Dedifferentiated amniotic fluid mesenchymal stem cell (primary cell): ENCODE data around the gene KLF16.

Source experiments
- DNase-seq: peaks from one replicate; pipeline ENCODE4 v3.0.0-alpha.2; 2016; ENCODE audit errors: extremely low spot score

Gene KLF16

DNA sequence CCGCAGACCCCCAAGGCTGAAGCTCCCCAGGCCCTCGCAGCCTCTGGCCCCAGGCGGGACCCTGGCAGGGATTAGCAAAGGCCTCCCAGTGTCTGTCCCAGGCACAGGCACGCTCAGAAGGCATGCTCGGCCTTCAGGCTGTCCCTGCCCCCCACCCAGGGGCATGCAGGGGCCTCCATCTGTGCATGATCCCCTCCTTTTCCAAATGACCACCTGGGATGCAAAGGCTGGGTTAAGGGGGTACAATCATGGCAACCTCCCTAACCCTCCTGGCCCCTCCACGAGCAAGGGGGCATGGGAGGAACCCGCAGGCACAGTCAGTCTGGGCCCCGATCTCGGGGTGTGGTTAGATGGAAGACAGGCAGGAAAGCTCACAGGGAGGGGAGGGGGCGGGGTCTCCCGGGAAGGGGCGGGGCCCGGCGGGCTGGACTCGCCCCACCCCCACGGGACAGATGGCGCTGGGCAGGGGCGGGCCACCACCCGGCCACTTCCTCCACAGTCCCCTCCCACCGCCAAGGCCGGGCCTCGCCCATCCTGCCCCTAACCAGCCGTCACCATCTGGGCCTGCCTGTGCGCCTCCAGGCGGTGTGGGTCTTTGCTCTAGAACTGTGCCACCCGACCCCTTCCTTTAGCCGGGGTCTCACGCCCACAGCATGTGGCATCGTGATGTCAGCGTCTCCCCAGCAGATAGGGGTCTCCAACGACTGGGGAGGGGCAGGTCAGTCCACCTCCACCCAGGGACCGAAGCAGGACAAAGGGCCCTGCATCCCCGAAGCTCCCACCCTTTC is 8.1 kb downstream of the KLF16 start:
- peak; percentile 84 for DNase-seq

DNA sequence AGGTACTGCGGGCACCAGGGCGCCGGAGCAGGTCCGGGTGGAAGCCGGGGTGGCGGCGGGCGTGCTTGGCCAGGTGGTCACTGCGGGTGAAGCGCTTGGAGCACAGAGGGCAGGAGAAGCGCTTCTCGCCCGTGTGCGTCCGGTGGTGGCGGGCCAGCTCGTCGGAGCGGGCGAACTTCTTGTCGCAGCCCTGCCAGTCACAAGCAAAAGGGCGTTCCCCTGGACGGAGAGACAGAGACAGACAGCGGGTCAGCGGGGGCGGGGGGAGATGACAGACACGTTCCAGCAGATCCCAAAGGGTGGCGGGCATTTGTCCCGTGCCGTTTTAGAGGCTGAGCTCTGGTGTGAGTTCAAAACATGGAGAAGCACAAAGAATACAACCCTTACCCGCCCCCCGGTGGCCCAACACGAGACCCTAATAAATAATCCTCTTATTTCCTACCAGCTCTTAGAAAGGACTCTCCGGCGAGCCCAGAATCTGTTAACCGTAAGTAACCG is 8.8 kb downstream of the KLF16 start:
- no peak for DNase-seq

DNA sequence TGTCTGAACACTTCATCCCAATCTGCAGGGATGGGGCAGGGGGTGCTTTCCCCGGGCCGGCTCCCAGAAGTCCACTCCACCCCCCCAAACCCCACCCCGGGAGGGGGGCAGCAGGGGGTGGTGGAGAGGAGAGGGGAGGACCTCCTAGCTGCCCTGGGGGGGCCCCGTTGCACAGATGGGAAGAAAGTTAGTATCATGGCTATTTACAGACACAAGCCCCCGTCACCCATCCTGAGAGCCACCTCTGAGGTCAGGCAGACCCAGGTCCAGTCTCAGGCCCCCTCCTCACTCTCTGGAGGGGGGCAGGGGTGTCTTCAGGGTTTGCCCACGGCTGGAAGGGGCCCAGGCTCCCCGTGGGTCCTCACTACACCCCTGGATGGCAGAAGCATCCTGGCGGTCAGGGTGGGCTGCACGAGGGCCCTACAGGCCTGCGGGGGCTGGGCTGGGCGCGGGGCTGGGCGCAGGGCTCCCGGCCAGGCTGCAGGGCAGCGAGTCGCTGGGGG is 9.3 kb downstream of the KLF16 start:
- DNase-seq = no peak

DNA sequence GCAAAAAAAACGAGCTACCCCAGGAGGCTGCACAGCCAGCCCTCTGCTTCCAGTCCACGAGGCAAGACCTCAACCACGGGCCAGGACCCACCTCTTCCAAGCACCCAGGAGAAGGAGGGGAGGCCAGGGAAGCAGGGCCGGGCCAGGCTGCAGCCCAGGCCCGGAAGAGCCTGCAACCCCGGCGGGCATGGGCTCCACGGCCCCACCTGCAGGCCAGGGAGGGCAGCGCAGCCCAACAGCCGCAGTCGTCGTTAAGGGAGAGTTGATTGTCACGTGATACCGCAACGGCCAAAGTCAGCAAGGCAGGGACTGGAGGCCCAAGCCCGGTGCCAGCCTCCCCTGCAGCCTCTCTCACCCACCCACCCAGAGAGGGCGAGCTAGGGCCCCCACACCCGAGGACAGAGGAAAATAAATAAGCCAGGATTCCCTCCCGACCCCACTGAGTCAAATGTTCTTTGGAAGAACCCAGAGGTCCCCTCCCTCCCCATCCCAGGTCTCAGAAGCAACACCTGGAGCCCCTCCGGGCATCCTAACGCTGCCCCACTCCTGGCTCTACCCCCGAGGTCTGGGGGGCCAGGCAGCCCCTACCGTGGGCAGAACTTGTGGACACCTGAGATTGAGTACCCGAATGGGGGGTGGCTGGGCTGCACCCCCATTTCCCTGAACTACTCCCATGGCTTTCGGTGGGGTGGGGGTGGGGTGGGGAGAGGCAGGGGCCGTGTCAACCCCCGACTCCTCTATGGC is 9.9 kb downstream of the KLF16 start:
- DNase-seq = peak; percentile 62

DNA sequence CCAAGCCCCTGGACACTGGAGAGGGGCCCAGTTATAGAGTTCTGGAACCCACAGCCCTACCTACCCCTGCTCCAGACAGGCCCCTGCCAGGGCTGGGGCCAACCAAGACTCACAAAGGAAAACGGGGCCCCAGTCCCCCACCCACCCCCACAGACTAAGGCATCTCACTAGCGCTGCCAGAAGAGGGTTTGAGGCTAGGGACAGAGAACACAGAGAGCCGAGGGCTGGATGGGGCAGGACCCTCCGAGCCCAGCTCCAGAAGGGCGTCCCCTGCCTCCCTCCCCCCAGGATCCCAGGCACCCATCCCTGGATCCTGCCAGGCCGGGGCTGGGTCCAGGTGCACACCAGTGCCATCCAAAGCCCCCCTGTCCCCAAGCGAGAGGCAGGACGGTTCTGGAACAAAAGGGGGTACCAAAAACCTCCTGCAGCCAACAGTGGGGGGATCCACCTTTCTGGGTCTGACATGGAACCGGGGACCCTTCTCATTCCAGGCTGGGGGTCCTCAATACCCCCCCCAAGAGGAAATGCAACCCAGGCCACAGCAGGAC is 10.7 kb downstream of the KLF16 start:
- DNase-seq = no peak

DNA sequence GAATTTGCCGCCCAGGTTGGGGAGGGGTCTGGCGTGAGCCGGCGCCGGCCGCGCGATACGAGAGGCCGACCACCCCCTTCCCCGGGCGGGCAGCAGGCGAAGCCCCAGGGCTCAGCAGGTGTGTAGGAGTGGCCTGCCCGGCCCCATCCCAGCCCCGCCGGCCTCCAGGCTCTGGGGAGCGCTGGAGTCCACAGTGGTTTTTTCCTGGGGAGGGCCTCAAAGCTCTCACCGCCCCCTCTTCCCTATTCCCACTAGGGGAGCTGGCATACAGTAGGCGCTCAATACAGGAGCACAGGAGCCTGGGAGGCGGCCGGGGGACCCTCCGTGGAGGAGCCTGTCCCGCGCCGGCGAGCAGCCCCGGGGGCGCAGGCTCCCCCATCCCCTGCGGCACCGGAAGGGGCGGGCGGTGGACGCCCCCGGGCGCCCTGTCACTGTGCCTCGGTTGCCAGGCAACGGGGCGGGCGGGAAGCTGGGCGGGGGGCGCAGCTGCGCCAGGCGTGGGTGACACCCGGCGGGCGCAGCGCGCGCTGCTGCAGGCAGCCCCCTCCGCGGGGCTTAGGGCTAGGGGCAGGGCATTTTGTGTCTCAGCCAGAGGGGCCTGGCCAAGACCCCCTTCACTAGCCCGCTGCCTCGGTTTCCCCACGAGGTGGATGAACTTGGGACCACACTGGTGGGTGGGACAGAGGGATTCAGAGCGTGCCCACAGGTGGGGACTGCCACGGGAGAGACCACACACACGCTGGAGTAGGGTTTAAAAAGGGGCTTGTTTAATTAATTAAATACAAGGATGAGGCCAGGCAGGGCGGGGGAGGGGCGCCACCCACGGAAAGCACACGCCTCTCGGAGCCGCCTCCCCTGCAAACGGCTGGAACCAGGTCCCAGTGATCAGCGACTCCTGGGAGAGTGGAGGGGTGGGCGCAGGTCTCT is 11.5 kb downstream of the KLF16 start:
- no peak for DNase-seq

DNA sequence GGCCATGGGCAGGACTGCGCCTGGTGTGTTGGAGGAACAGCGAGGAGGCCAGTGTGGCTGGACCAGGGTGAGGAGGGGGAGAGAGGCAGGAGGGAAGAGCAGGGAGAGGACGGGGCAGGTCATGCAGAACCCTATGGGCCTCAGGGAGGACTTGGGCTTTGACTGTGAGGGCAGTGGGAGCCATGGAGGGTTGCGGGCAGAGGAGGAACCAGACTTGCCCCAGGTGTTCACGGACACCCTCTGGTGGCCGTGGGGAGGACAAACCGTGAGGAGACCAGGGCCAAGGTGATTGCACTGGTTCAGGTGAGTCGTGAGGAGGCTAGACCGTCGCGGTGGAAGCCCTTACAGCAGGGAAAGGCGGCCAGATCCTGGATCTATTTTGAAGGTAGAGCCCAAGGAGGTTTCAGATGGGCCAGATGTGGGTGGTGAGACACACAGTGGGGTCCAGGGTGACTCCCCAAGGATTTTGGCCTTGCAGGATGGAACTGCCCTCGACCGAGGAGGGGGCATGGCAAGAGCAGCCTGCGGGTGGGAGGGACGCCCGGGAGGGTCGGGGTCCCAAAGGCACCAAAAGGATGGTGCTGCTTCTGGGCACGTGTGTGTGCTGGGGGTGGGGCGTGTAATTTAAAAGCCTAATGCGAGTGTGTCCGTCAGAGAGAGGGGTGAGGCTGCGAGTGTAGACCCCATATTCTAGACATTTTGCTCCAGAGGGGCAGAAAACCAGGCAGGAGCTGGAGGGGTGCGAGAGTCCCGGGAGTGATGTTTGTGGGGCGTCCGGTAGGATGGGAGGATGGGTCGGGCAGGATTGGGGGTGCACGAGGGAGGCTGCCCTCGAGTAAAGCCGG is 12.3 kb downstream of the KLF16 start:
- no peak for DNase-seq

DNA sequence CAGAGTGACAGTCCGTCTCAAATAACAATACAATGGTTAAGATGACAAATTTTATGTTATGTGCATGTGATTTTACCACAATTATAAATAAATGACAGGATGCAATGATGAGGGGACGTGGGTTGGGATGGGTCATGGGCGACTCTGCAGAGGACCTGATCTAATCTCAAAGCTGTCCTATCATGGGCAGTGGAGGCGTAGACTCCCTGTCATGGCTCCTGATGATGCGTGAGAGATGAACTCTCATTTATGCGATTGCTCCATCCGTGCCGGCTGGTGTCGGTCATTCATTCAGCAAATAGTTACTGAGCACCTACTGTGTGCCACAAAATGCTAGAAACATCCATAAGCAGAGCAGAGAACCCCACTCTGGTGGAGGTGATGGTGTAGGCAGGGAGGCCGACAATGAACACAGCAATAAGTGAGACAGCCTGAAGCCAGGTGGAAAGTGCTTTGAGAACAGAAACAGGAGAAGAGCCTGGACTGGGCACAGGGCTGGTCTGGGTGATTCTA is 13.4 kb downstream of the KLF16 start:
- DNase-seq = no peak

DNA sequence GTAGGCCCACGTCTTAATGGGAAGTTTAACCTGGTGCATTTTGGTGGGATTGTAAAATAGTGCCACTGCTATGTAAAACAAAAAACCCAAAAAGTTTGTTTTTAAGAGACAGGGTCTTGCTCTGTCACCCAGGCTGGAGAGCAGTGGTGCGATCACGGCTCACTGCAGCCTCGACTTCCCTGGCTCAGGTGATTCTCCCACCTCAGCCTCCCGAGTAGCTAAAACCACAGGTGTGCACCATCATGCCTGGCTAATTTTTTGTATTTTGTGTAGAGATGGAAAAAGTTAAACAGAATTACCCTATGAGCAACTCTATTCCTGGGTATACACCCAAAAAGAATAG is 14.3 kb downstream of the KLF16 start:
- no peak for DNase-seq

DNA sequence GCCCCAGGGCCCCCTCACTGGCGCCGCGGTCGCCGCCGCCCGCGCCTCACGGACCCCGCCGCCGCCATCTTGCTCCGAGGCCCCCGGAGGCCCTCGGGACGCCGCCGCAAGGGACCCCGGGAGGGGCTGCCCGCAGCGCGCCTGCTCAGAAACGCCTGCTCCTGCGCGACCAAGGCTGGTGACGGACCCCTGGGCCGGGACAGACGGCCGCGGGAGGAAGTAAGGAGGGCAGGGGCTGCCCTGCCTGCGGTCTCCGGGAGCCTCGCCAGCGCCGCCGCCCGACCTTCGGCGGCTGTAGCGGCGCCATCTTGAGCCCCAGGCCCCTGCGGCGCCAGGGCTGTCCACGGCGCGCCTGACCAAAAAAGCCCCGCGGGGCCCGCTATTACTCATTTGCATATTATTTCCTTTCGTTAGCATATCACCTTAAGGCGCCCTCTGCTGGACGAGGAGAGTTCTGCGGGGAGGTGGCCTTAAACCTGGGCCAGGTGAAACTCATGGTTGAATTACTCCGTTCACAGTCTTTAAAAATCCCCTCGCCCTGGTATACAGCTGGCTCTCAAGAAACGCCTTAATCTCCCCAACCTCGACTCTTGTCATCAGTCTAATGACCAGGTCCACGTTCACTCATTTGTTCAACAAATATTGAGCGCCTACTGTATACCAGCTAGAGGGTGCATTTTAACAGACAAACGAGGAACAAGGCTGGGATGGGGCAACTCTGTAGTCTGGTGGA is 14.8 kb downstream of the KLF16 start, which contains the start of gene REXO1:
REXO1 (minus strand) TSS at position 85 of the 733 bp plus-strand sequence. CDS start 125 bp downstream, outside the sequence.
- DNase-seq = peak; percentile 88

DNA sequence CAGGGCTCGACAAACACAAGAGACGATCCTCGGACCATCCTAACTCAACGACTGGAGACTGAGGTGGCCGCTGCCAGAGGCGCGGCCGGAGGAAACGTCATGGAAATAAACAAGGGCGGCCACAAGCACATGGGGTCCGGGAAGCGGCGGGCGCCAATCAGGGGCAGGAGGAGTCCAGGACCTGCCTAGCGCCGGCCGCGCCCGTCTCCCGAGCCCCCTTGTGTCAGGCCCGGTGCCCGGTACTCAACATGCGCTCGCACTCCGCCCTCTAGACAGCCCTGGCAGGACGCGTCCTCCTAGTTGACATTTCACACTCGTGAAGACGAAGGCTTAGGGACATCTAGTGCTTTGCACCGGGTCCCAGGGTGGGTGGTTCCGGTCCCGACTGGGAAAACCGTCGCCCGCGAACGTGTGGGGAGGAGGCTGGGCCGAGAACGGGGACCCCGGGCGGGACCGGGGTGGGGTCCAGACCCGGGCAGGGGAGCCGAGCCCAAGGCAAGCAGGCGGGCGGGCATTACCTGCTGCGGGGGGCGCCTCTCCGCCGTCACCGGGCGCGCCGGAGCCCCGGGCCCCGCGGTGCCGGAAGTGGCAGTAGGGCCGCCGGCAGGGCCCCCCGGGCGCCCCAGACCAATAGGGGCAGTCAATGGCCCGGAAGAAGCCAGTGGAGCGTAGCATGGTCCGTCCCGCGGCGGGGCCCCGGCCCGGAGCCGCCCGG is 15.5 kb downstream of the KLF16 start:
- peak; percentile 46 for DNase-seq

DNA sequence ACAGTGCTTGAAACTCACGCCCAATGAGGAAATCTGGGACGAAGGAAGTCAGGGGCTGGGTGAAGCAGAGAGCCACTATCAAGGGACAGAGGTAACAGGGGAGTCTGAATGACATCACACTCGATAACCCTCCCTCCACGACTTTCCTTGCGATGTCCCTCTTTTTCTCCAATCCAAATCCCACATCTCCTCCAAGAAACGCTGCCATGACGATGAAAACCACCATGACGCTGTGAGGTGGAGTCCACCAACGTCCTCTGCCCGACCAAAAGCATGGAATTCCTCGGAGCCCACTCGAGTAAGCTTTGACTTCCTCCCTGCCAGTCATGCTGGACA is 16.1 kb downstream of the KLF16 start:
- DNase-seq = no peak

DNA sequence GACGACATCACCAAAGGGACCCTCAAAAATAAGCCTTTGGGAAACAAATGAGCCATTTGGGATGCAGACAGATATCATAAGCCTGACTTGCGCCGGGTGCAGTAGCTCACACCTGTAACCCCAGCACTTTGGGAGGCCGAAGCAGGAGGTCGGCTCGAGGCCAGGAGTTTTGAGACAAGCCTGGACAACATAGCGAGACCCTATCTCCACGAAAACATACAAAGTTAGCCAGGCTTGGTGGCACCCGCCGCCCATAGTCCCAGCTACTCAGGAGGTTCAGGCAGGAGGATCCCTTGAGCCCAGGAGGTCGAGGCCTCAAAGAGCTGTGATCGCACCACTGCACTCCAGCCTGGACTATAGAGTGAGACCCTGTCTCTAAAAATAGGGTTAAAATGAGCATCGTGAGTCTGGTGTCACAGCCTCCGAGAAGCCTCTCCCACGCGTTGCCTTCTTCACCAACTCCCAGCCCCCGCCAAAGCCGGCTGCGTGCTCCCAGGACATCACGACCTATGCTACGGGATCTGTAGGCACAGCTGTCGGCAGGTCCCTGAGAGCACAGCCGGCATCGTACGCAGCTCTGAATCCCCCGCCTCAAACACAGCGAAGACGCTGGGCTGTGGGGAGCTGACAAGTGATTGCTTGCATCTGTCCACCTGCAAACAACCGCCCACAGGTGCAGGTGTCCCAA is 16.7 kb downstream of the KLF16 start:
- no peak for DNase-seq

DNA sequence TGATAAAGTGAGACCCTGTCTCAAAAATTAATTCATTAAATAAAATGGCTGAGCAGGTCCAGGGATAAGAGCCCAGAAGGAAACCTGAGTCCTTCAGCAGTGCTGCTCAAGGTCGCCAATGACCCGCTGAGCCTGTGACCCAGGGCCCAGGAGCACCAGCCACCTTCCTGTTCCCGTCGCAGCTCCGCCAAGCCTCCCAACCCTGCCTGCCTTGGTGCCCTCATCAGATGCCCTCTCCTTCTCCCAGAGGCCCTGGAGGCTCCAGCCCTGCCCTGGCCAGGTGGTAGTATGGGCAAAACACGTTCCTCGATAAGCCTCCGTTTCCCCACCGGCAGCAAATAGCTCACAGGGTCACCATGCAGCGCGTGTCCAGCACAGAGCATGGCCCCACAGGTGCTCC is 17.7 kb downstream of the KLF16 start:
- DNase-seq = no peak

DNA sequence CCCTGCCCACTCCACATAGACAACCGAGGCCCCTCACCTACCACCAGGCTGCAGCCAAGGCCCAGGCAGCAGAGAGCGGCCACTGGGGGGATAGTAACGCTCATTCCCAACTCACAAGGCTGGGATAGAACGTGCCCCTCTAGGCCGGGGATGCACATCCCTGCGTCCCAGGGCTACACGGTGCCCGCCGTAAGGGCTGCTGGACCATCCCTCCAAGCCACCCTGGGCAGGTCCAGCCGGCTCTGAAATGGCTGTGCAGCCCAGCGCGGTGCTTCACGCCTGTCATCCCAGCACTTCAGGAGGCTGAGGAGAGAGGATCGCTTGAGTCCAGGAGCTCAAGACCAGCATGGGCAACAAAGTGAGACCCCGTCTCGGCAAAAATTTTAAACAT is 18.3 kb downstream of the KLF16 start:
- no peak for DNase-seq

DNA sequence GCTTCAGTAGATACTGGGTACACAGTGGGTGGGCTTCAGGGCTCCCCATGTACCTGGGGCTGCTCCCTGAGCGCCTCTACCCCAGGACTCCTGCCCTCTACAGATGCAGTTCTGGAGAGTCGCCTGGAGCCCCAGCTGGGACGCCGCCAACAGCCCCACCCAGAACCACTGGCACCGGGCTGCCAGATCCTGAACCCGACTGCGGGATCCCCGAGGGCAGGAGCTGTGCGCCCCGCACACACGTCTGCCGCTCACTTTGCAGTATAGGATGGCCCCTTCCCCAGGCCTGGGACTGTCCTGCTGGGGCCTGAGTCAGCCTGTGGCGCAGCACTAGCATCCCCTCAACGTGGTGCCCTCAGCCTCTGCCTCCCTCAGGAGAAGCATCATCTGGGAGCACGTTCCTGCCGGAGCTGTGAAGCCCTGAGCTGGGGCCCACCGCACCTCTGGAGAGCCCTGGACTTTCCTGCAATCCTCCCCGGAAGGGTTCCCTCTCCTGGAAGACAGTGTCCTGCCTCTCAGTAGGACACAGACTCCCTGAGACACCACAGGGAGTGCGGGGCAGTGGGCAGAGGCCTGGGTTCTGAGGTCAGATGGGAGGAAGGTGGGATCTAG is 18.8 kb downstream of the KLF16 start:
- DNase-seq = no peak

DNA sequence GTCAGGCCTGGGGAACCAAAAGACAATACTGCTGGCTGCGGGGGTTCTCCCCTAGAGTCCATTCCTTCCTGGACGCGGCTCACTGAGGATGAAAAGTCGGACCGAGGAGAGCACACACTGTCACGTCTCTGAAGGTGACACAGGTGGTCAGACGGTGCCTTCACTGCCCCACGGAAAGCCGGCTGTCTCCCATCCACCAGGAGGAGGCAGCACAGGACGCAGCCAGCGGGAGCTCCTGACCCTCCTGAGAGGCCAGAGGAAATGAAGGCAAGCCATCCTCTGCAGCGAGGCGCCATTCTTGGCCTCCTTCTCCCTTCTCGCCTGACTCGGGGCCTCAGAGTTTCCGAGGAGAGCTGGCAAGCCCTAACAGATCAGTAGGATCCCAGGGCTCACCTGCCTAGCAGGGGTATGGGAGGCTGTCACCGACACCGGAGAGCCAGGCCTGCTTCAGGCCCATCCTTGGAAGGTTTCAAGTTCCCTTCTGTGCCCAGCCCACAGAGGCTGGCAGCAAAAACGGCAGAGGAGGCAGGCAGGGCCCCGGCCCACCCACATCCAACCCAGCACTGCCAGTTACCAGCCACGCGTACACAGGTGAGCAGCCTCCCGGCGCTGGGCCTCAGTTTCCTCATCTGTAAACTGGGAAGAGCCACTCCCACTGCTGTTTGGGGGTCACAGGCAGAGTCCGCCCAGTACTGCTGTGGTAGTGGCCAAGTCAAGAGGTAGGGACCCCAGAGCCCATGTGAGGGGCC is 19.6 kb downstream of the KLF16 start:
- DNase-seq = no peak
